Measurements from ENCODE around the gene PTPN7. TPM values are rescaled to one million over a fixed set of nuclear protein-coding genes. Genes with fewer than 3 reads are reported as not detected.

Gene PTPN7
- total RNA-seq, 2 experiments from 2014 or later = 188 to 221 TPM

DNA sequence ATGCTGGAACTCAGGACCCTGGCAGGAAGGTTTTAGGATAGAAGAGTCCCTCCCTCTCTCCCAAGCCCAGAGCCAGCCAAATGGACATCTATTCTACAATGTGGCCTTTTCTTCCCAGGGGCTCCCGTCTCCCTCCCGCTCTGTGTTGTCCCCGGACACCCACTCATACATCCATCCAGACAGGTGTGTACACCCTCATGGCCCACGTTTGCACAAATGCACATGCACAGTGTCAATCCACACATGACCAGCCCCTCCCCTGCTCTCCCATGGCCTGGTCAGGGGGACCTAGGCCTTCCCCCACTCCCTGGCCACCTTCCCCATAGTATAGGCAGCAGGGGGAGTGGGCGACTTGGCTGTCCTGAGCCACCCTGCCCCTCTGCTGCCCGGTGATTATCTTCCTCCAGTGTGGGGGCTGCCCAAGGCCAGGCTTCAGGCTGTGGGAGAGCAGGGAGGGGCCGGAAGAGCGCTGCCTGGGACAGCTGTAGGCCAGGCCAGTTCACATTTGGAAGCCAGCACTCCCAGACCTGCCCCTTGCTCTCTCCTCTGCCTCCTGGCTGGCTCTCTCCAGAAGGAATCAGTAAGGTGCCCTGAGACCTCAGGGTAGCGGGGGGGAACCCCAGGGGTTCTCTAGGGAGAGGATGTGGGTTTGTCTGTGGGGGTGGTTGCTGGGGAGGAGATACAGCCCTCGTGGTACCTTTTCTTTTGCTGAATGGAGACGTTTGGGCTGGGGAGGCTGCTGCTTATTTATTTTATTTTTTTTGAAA, 4.1 kb upstream of the PTPN7 start:
- no peaks in the 10 kb centered on the region for H3K9me3 Mint-ChIP-seq (ENCODE audit: low read depth)
- POLR2A ChIA-PET = interaction anchor here (0.5 kb wide), 1 partner anchor 282 kb away, joined by 5 read pairs; no protein-coding TSS in a partner anchor
- H3K36me3 Mint-ChIP-seq (ENCODE audit: low read depth) = peaks cover 10% of the 10 kb centered on the region
- ATAC-seq (peak; percentile 49), DNase-seq (peak; percentile 85)
- intact Hi-C loops (cut with DNase I, micrococcal nuclease) = loop anchor here in 1 of 2 experiments (10.0 kb wide), 2 partner anchors 800 to 840 kb away; partner anchors contain the start of genes CYB5R1 and TMEM183A
- no peaks in the 10 kb centered on the region for H3K27me3 Mint-ChIP-seq
- peak overlapping the region; percentile 69 for H3K4me3 Mint-ChIP-seq
- CTCF ChIA-PET = interaction anchor here (0.7 to 2.5 kb wide), 4 partner anchors 9 to 268 kb away, joined by 3 to 9 read pairs (median 6); no protein-coding TSS in a partner anchor
- H3K27ac Mint-ChIP-seq = peak overlapping the region; percentile 89
- H3K4me1 Mint-ChIP-seq = peaks cover 61% of the 10 kb centered on the region

DNA sequence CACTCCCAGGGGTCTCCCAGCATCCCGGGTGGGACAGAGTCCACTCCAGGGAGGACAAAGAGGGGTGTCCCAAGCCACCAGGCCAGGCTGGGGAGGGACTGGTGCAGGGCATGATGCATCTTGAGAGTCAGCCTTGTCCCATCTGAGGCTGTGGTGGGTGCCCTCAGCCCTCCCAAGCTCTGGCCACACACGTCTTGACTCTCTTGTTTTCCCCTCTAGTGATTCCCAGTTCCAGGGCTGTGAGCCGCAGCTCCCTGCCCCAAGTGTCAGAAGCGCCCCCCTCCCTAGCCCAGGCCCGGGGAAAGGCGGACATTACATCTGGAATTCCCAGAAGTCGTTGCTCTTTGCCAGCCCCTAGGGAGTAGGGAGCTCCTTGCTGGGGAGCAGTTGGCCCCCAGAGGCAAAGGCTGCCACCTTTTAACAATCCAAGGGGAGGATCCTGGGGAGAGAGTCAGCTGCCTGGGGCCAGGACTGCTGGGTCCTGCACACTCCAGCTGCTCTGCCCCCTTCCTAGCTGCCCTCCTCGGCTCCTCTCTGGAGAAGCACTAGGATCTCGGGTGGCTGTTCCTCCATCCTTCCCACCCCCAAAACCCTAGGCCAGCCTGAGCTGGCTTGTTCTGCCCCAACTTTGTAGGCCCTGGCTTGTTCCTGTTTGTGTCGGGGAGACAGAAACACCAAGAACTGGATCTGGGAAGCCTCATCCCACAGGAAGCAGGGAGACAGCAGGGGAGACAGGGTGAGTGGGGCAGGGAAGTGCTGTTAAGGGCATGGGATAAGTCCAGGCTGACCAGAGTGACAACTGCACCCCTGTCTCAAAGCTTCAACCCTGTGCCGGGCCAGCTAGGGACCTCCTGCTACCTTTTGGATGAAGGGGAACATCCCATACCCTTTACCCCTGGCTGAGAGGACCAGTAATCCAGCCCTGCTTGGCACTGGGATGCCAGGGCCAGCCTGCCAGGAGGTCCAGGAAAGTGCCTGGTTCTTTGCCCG, 3.2 kb upstream of the PTPN7 start:
- Mint-ChIP-seq H3K27ac (peak overlapping the region; percentile 99), H3K4me1 (peaks cover 66% of the 10 kb centered on the region), H3K9me3 (ENCODE audit: low read depth) (no peaks in the 10 kb centered on the region), H3K27me3 (no peaks in the 10 kb centered on the region), H3K36me3 (ENCODE audit: low read depth) (peaks cover 19% of the 10 kb centered on the region), H3K4me3 (peak overlapping the region; percentile 69)
- intact Hi-C loops (cut with DNase I, micrococcal nuclease) = loop anchor here in 1 of 2 experiments (10.0 kb wide), 2 partner anchors 801 to 841 kb away; partner anchors contain the start of genes CYB5R1 and TMEM183A
- ATAC-seq = no peak
- no peak for DNase-seq
- ChIA-PET POLR2A (interaction anchor here (0.5 kb wide), 1 partner anchor 281 kb away, joined by 5 read pairs; no protein-coding TSS in a partner anchor), CTCF (interaction anchor here (0.5 to 2.3 kb wide), 9 partner anchors 9 to 716 kb away, joined by 3 to 6 read pairs (median 3); partner anchors contain the start of genes IPO9 and LGR6)

DNA sequence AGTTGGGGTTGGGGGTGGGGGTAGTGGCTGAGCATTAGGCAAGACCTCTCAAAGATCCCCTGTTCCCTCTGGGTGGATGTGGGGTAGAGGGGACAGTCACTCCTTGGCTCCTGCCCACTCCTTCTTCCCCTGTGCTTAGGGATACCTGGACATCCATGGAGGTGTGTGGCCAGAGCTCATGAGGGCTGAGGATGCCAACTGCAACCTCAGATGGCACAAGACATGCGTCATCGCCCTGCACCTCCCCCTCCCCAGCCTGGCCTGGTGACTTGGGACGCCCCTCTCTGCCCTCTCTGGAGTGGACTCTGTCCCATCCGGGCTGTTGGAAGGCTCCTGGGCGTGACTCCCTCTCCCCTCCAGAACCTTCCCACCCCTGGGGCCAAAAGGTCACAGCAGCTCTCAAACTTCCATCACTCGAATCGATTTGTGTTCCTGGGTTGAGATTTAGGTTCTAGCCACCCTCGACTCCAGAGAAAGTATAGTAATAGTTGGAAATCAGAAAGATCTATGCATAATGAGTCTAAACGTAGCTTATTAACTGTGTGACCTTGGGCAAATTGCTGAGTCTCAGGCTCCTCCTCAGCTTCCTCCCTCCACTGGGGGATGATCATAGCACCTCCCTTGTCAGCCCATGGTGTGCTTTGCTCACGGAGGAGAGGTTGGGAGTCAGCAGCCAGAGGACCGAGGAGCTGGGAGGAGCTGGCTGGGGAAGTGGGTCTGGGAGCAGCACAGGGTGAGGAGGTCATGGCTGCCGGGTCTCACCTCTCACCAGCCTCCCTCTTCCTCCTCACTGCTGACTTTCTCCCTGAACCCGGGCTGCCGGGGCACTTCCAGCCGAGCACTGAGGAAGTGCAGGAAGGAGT, 2.2 kb upstream of the PTPN7 start:
- peak; percentile 6 for ATAC-seq
- Mint-ChIP-seq H3K9me3 (ENCODE audit: low read depth) (no peaks in the 10 kb centered on the region), H3K27me3 (no peaks in the 10 kb centered on the region), H3K4me3 (peak overlapping the region; percentile 97), H3K36me3 (ENCODE audit: low read depth) (peaks cover 26% of the 10 kb centered on the region), H3K27ac (peak overlapping the region; percentile 99), H3K4me1 (peaks cover 74% of the 10 kb centered on the region)
- intact Hi-C loops (cut with DNase I, micrococcal nuclease) = loop anchor here in 1 of 2 experiments (10.0 kb wide), 2 partner anchors 802 to 842 kb away; partner anchors contain the start of genes CYB5R1 and TMEM183A
- POLR2A ChIA-PET = interaction anchor here (1.0 kb wide), 2 partner anchors 8 to 16 kb away, joined by 3 to 4 read pairs; no protein-coding TSS in a partner anchor
- CTCF ChIA-PET = interaction anchor here (0.5 to 2.5 kb wide), 10 partner anchors 8 to 1459 kb away, joined by 3 to 8 read pairs (median 3); partner anchors contain the start of genes IPO9 and LGR6
- DNase-seq = peak; percentile 55

DNA sequence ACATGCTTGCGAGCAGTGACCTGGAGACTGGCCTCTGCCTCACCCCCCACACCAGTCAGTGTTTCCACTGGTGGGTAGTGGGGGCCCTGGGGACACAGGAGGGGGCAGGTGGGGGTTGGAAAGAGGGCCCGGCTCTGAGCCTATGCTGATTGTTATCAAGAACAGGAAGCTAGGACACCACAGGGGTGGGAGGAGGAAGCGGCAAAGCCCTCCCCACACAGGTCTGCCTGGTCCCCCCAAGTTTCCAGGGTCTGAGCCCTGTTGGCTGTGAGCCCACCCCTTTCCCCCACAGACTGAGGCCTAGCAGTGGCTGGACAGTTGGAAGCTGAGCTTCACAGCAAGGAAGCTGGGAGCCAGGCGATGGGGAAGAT, 1.6 kb upstream of the PTPN7 start:
- Mint-ChIP-seq H3K4me3 (peak overlapping the region; percentile 97), H3K4me1 (peaks cover 78% of the 10 kb centered on the region), H3K36me3 (ENCODE audit: low read depth) (peaks cover 31% of the 10 kb centered on the region), H3K27me3 (no peaks in the 10 kb centered on the region), H3K27ac (peak overlapping the region; percentile 99), H3K9me3 (ENCODE audit: low read depth) (no peaks in the 10 kb centered on the region)
- peak; percentile 72 for DNase-seq
- ChIA-PET CTCF (interaction anchor here (0.5 to 2.5 kb wide), 4 partner anchors 8 to 1460 kb away, joined by 3 to 8 read pairs (median 4); partner anchors contain the start of gene LGR6), POLR2A (interaction anchor here (1.0 kb wide), 2 partner anchors 7 to 16 kb away, joined by 3 to 4 read pairs; no protein-coding TSS in a partner anchor)
- intact Hi-C loops (cut with DNase I, micrococcal nuclease) = loop anchor here in 1 of 2 experiments (10.0 kb wide), 2 partner anchors 803 to 843 kb away; partner anchors contain the start of genes CYB5R1 and TMEM183A
- ATAC-seq = peak; percentile 5

DNA sequence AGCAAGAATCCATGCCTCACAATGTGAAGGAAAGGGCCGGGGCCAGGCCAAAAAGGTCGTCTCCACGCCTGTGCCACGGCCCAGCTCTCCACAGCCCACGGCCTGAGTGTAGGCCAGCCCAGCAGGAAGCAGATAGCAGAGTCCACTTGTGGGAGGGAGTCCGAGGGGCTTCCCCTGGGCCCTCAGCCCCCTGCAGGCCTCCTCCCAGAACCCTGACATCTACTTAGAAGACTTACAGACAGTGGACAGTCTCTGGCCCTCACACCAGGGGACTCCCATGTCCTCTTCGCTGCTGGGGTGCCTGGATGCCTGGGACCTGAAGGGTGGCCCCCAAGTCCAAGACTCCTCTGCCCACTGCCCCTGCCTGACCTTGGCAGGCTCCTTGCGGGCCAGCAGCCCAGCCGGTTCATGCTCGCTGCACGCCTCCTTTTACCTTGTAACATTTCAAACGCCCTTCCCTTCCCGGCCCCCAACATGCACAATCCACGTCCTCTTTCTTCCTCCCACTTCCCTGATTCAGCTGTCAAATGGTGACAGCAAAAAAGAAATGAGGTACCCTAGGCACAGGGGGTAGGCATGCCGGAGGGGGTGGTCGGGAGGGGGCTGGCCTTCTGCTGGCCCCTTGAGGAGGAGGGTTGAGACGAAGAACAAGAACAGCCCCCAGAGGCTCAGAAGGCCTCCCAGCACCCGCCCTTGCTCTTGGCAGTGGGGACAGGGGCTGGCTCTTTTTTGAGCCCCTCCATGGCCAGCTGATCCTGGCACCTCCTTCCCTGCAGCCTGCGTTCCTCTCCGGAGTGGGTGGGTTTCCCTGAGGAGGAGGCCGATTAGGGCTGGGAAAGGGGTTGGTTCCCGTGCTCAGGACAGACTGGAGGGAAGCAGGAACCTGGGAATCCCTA, 997 bp upstream of the PTPN7 start:
- H3K4me1 Mint-ChIP-seq = peaks cover 80% of the 10 kb centered on the region
- ChIA-PET POLR2A (interaction anchor here (0.7 to 1.2 kb wide), 3 partner anchors 15 to 180 kb away, joined by 3 to 5 read pairs (median 3); partner anchors contain the start of gene UBE2T), CTCF (interaction anchor here (0.9 to 2.5 kb wide), 11 partner anchors 9 to 266 kb away, joined by 3 to 13 read pairs (median 6); partner anchors contain the start of genes LGR6 and UBE2T)
- peaks cover 37% of the 10 kb centered on the region for H3K36me3 Mint-ChIP-seq (ENCODE audit: low read depth)
- H3K9me3 Mint-ChIP-seq (ENCODE audit: low read depth) = no peaks in the 10 kb centered on the region
- H3K27me3 Mint-ChIP-seq = no peaks in the 10 kb centered on the region
- DNase-seq (peak; percentile 26), ATAC-seq (no peak)
- intact Hi-C loops (cut with DNase I, micrococcal nuclease) = loop anchor here in 1 of 2 experiments (2.0 to 10.0 kb wide), 4 partner anchors 23 to 843 kb away; partner anchors contain the start of genes CYB5R1 and TMEM183A
- H3K4me3 Mint-ChIP-seq = peak overlapping the region; percentile 97
- H3K27ac Mint-ChIP-seq = peak overlapping the region; percentile 99

DNA sequence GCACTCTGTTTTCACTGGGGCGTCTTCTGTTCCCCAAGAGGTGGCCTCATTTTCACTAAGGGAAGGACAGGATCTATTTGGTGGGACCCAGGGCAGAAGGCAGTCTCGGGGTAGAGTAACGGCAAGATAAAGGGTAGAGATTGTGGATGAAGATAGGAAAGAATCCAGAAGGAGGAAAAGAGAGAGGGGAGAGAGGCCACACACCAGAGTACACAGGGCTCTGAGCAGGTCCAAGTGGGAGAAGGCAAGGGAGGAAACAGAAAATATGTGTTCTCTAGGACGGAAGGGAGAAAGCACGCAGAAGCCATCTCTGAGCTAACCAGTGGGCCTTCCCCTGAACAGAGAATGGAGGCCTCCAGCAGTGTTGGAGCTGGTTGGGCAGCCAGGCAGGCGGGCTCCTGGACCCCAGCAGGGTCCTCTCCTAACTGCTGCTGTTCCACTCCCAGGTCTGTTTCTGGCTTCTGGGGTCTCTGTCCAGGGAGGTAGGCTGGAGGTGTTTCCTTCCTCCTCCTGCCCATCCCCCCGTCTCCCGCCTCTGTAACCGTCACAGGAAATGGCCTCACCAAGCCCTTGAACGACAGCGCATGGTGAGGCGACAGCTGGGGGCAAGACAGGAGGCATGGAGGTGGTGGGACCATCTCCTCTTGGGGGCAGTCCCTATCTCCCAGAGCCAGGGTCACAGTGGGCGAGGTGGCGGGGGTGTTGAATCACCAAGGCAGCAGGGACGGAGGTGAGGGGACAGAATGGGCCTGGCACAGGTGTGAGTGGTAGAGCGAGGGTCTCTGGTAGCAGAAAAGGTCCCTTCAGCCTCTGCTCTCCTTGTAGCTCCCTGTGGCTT, 649 bp downstream of the PTPN7 start:
- intact Hi-C loops (cut with DNase I, micrococcal nuclease) = loop anchor here (1.0 to 10.0 kb wide), 11 partner anchors 14 to 845 kb away; partner anchors contain the start of genes ARL8A (in 1 of the 2), CYB5R1 (in 1 of the 2), IPO9 (in 1 of the 2) and RABIF (in 1 of the 2)
- POLR2A ChIA-PET = interaction anchor here (1.0 to 1.2 kb wide), 2 partner anchors 17 to 182 kb away, joined by 3 to 5 read pairs; partner anchors contain the start of gene UBE2T
- peaks cover 51% of the 10 kb centered on the region for H3K36me3 Mint-ChIP-seq (ENCODE audit: low read depth)

DNA sequence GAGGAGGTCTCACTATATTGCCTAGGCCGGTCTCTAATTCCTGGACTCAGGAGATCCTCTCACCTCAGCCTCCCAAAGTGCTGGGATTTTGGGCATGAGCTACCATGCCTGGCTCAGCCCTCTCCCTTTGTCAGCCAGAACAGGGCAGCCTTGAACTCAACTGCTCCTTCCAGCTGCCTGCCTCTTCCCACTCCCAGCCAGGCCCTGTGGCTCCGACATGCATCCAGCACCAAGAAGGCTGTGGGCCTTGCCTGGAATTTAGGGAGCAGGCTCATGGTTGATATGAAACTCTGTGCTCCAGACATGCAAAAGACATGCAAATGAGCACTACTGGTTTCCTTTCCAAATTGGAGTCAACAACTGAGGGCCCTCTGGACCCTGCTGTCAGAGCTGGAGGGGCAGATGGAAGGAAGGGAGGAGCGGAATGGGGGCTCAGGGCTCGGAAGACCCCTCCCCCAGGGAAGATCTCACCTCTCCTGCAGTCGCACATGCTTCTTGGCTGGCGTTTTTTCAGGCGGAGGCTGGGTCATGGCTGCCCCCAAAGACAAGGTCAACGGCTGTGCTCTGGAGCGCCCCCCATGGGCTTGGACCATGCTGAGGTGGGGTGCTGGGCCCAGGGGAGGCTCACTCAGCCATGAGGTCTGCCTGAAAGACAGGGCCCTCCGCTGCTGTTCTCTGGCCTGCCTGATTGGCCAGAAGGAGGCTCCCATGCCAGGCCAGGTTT, 1.4 kb downstream of the PTPN7 start:
- Mint-ChIP-seq H3K27me3 (no peaks in the 10 kb centered on the region), H3K27ac (peak overlapping the region; percentile 99), H3K4me3 (peak overlapping the region; percentile 97), H3K36me3 (ENCODE audit: low read depth) (peaks cover 58% of the 10 kb centered on the region), H3K4me1 (peaks cover 76% of the 10 kb centered on the region), H3K9me3 (ENCODE audit: low read depth) (no peaks in the 10 kb centered on the region)
- intact Hi-C loops (cut with DNase I, micrococcal nuclease) = loop anchor here in 1 of 2 experiments (1.0 kb wide), 1 partner anchor 183 kb away; no protein-coding TSS in a partner anchor
- ChIA-PET POLR2A (no interaction called here), CTCF (interaction anchor here (0.9 to 1.9 kb wide), 7 partner anchors 7 to 263 kb away, joined by 3 to 13 read pairs (median 3); partner anchors contain the start of gene LGR6)
- peak; percentile 16 for ATAC-seq
- DNase-seq = peak; percentile 70

More for the DNA sequence above, 649 bp downstream of the PTPN7 start:
- DNase-seq (peak; percentile 86), ATAC-seq (peak; percentile 42)
- CTCF ChIA-PET = interaction anchor here (0.9 to 2.5 kb wide), 17 partner anchors 8 to 848 kb away, joined by 3 to 13 read pairs (median 5); partner anchors contain the start of genes LGR6 and TMEM183A
- H3K9me3 Mint-ChIP-seq (ENCODE audit: low read depth) = no peaks in the 10 kb centered on the region
- H3K27me3 Mint-ChIP-seq = no peaks in the 10 kb centered on the region
- H3K4me1 Mint-ChIP-seq = peaks cover 81% of the 10 kb centered on the region
- H3K4me3 Mint-ChIP-seq = peak overlapping the region; percentile 97
- peak overlapping the region; percentile 99 for H3K27ac Mint-ChIP-seq

DNA sequence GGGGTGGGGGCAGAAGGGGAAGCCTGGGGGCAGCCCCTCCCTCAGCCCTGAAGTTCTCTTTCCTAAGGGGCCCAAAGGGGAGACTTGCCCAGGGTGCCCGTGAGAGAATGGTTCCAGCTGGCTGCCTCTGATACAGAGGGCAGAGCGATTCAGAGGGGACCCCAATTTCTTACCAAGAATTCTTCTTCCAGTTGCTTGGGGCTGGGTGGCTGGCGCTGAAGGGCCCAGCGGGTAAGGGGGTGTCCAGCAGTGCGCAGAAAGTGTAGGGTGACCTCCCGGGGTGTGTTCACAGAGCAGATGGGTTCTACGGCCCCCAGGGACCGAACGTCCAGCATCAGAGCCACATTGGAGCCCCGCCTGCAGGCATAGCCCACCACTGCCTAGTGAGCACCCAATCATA, 2.5 kb downstream of the PTPN7 start:
- ATAC-seq (no peak), DNase-seq (no peak)
- intact Hi-C loops (cut with DNase I, micrococcal nuclease) = no loop called here
- H3K9me3 Mint-ChIP-seq (ENCODE audit: low read depth) = no peaks in the 10 kb centered on the region
- H3K36me3 Mint-ChIP-seq (ENCODE audit: low read depth) = peaks cover 67% of the 10 kb centered on the region
- ChIA-PET POLR2A (no interaction called here), CTCF (no interaction called here)
- peak overlapping the region; percentile 63 for H3K27ac Mint-ChIP-seq
- no peaks in the 10 kb centered on the region for H3K27me3 Mint-ChIP-seq
- H3K4me3 Mint-ChIP-seq = peak overlapping the region; percentile 97
- peaks cover 69% of the 10 kb centered on the region for H3K4me1 Mint-ChIP-seq
